IPS DF 6.9 (cell line): Measurements from ENCODE around the gene TMED6.

Source experiments
- DNase-seq: peaks from one replicate; pipeline ENCODE4 v3.0.0-alpha.2; 2013; ENCODE audit warnings: low read depth, low spot score
- H3K27ac ChIP-seq: one replicate; pipeline ENCODE4 v1.5.1; 2013; ENCODE audit warnings: low read length, control low read depth
- H3K27me3 ChIP-seq: 2 replicates; pipeline ENCODE4 v1.6.1; 2013; ENCODE audit warnings: mild to moderate bottlenecking, low read length; ENCODE audit not compliant: control insufficient read depth, insufficient read depth
- H3K36me3 ChIP-seq: 2 replicates; pipeline ENCODE4 v1.6.1; 2013; ENCODE audit warnings: low read length; ENCODE audit not compliant: control insufficient read depth, insufficient read depth
- H3K4me1 ChIP-seq: 2 replicates; pipeline ENCODE4 v1.6.1; 2013; ENCODE audit warnings: low read length; ENCODE audit not compliant: control insufficient read depth, insufficient read depth
- H3K4me3 ChIP-seq: 2 replicates; pipeline ENCODE4 v1.5.1; 2013; ENCODE audit warnings: mild to moderate bottlenecking, low read length
- H3K9me3 ChIP-seq: 2 replicates; pipeline ENCODE4 v1.6.1; 2013; ENCODE audit warnings: low read length, inconsistent platforms; ENCODE audit not compliant: control insufficient read depth, insufficient read depth
- WGBS: extraction: QIAGEN DNeasy Blood & Tissue Kit; methylation state at CpG from one replicate; pipeline ENCODE4 v1.1.7; 2013; ENCODE audit warnings: mixed read lengths, missing lambda C conversion rate; ENCODE audit not compliant: insufficient read length, insufficient coverage; 5-methylcytosine and 5-hydroxymethylcytosine counted together

The TMED6 gene

DNA sequence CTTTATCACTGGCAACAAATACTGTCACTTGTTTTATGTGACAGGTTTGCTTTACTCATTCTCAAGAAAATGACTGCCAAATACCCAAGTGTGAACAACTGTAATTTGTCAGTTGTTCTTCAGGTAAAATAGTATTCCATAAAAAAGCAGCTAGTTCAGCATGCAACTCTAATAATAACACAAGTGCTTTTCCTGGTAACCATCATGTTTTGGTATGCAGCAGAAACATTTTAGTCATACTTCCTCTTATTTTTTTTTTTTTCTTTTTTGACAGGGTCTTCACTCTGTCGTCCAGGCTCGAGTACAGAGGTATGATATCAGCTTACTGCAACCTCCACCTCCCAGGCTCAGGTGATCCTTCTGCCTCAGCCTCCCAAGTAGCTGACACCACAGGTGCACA, 29.6 kb upstream of the TMED6 start:
- H3K36me3 ChIP-seq: peaks cover 3% of the 10 kb centered on the region; the same call in 1 of the 2 replicates
- no peak for DNase-seq
- H3K27ac ChIP-seq: no peak overlapping the region
- no peaks in the 10 kb centered on the region for H3K9me3 ChIP-seq
- no peak overlapping the region for H3K4me3 ChIP-seq
- H3K4me1 ChIP-seq: no peaks in the 10 kb centered on the region
- no peaks in the 10 kb centered on the region for H3K27me3 ChIP-seq
- WGBS: no CpG with 5 or more reads among the region's 2 CpGs

DNA sequence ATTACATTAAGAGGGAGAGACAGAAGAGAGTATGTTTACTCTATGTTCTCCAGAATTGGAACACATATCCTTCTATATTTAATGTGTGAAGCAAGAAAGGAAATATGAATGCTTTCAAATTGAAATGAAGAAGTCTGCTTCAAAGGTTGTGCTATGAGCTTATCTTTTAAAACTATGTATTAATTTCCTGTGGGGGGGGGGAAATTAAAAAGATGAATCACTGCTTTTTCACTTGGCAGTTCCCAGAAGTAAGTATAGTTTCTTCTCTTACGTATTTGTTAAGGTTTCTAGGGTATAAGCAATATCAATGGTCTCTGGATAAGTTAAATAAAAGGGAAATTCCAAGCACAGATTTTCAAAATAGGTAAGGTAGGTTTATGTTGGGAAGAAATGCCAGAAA, 27.2 kb upstream of the TMED6 start:
- Histone ChIP-seq H3K36me3 (peaks cover 3% of the 10 kb centered on the region; the same call in 1 of the 2 replicates), H3K4me1 (no peaks in the 10 kb centered on the region), H3K27me3 (no peaks in the 10 kb centered on the region), H3K9me3 (no peaks in the 10 kb centered on the region), H3K4me3 (no peak overlapping the region), H3K27ac (no peak overlapping the region)
- no CpG with 5 or more reads among the region's 1 CpG for WGBS
- DNase-seq: no peak

GRCh38 chr16:69378036-69378435, 26.4 kb upstream of the TMED6 start:
- no CpG with 5 or more reads among the region's 1 CpG for WGBS
- DNase-seq: no peak
- Histone ChIP-seq H3K9me3 (no peaks in the 10 kb centered on the region), H3K27ac (no peak overlapping the region), H3K4me3 (no peak overlapping the region), H3K4me1 (no peaks in the 10 kb centered on the region), H3K27me3 (no peaks in the 10 kb centered on the region), H3K36me3 (peaks cover 3% of the 10 kb centered on the region; the same call in 1 of the 2 replicates)

DNA sequence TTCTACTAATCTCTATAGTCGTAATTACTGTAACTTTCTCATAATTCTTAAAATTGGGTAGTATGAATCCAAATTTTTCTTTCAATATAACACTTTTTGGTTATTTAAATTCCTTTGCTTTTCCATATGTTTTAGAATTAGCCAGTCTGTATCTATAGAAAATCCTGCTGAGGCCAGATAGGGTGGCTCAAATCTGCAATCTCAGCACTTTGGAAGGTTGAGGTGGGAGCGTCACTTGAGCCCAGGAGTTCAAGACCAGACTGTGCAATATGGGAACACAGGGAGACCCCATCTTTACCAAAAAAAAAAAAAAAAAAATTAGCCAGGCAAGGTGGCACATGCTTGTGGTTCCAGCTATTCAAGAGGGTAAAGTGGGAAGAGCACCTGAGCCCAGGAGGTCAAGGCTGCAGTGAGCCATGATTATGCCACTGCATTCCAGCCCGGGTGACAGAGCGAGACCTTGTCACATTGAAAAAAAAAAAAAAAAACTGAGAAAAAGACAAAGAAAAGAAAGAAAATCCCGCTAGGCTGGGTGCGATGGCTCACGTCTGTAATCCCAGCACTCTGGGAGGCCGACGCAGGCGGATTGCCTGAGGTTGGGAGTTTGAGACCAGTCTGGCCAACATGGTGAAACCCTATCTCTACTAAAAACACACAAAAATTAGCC, 24.9 kb upstream of the TMED6 start:
- Histone ChIP-seq H3K27ac (no peak overlapping the region), H3K27me3 (no peaks in the 10 kb centered on the region), H3K4me3 (no peak overlapping the region), H3K36me3 (no peaks in the 10 kb centered on the region; the same call in 1 of the 2 replicates), H3K4me1 (no peaks in the 10 kb centered on the region), H3K9me3 (no peaks in the 10 kb centered on the region)
- no peak for DNase-seq
- no CpG with 5 or more reads among the region's 10 CpGs for WGBS

DNA sequence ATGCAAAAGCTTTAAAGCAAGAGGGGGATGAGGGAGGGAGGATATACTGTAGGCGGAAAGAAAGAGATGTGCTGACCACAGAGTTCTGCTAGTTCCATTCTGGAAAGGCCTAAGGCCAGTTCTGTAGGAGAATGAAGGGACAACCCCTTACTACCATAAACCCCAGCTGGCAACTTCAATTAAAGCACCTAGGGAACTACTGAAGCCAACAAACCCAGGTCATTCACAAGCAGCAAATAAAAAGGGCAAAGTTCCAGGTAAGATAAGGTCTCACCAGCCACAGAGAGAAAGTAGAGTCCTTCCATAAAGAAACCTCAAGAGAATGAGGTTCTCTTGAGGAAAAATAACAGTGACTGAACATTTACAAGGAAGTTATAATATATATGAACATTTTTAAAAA, 21.4 kb upstream of the TMED6 start:
- Histone ChIP-seq H3K9me3 (no peaks in the 10 kb centered on the region), H3K27ac (no peak overlapping the region), H3K4me3 (no peak overlapping the region), H3K27me3 (no peaks in the 10 kb centered on the region), H3K36me3 (peaks cover 7% of the 10 kb centered on the region), H3K4me1 (no peaks in the 10 kb centered on the region)
- no CpG with 5 or more reads among the region's 1 CpG for WGBS
- no peak for DNase-seq

DNA sequence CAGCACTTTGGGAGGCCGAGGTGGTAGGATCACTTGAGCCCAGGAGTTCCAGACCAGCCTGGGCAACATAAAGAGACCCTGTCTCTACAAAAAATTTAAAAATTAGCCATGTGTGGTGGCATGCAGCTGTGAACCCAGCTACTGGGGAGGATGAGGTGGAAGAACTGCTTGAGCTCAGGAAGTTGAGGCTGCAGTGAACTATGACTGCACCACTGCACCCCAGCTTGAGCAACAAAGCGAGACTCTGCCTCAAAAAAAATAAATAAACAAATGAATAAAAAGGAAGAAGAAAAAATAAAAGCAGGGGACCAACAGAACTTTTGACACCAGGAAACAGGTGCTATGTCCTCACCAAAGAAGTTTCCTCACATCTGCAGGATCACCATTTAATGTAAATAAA, 20.0 kb upstream of the TMED6 start:
- H3K27ac ChIP-seq: no peak overlapping the region
- no peak for DNase-seq
- no peaks in the 10 kb centered on the region for H3K27me3 ChIP-seq
- WGBS: no CpG with 5 or more reads among the region's 2 CpGs
- H3K36me3 ChIP-seq: peaks cover 16% of the 10 kb centered on the region
- no peaks in the 10 kb centered on the region for H3K4me1 ChIP-seq
- no peaks in the 10 kb centered on the region for H3K9me3 ChIP-seq
- no peak overlapping the region for H3K4me3 ChIP-seq

DNA sequence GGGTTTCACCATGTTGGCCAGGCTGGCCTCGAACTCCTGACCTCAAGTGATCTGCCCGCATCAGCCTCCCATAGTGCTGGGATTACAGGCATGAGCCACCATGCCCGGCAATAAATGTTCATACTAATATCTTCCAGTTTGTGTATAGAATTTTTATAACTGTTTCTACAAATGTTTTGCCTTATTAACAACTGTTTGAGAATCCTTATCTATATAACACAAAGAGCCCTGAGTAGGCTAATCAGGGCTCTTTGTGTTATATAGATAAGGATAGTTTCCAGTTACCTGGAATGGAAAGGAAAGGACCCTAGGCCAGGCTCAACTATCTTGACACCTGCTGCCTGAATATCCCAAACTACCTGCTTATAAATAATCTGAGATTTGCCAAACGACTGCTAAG, 17.3 kb upstream of the TMED6 start:
- H3K4me1 ChIP-seq: no peaks in the 10 kb centered on the region
- no peak overlapping the region for H3K27ac ChIP-seq
- no peaks in the 10 kb centered on the region for H3K9me3 ChIP-seq
- no peak overlapping the region for H3K4me3 ChIP-seq
- H3K36me3 ChIP-seq: peaks cover 21% of the 10 kb centered on the region
- no peak for DNase-seq
- no CpG with 5 or more reads among the region's 4 CpGs for WGBS
- H3K27me3 ChIP-seq: no peaks in the 10 kb centered on the region

DNA sequence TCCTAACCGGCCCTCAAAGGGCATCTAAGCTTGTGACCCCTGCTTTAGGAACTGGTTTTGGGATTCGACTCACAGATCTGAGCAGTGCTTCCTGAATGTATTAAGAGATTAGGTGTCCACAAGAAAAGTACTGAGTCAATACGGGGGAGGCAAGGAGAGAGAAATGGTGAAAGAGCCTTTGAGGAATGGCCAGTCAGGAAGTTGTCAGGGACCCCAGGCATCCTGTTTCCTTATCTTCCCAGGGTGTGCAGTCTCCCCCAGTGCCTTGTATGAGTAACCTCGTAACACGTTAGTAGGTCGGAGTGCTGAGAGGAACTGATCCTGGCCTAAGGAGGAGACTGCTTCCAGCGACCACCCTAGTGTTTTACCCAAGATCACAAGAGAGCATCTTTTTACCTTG, 16.4 kb upstream of the TMED6 start:
- Histone ChIP-seq H3K36me3 (peaks cover 21% of the 10 kb centered on the region), H3K27ac (no peak overlapping the region), H3K9me3 (no peaks in the 10 kb centered on the region), H3K4me3 (no peak overlapping the region), H3K4me1 (no peaks in the 10 kb centered on the region), H3K27me3 (no peaks in the 10 kb centered on the region)
- DNase-seq: no peak
- WGBS: no CpG with 5 or more reads among the region's 7 CpGs

- H3K27ac ChIP-seq: no peak overlapping the region
Observed at GRCh38 chr16:69366431-69366830, 14.8 kb upstream of the TMED6 start.

GRCh38 chr16:69365901-69366300, 14.3 kb upstream of the TMED6 start:
- no peak overlapping the region for H3K4me3 ChIP-seq
- WGBS: no CpG with 5 or more reads among the region's 2 CpGs
- no peaks in the 10 kb centered on the region for H3K4me1 ChIP-seq
- no peak for DNase-seq
- H3K36me3 ChIP-seq: peaks cover 21% of the 10 kb centered on the region
- H3K27me3 ChIP-seq: no peaks in the 10 kb centered on the region
- no peaks in the 10 kb centered on the region for H3K9me3 ChIP-seq
- H3K27ac ChIP-seq: no peak overlapping the region

More at GRCh38 chr16:69366431-69366830, 14.8 kb upstream of the TMED6 start:
- no CpG with 5 or more reads among the region's 7 CpGs for WGBS
- no peak overlapping the region for H3K4me3 ChIP-seq
- H3K4me1 ChIP-seq: no peaks in the 10 kb centered on the region
- DNase-seq: no peak
- no peaks in the 10 kb centered on the region for H3K27me3 ChIP-seq
- H3K9me3 ChIP-seq: no peaks in the 10 kb centered on the region
- H3K36me3 ChIP-seq: peaks cover 21% of the 10 kb centered on the region

GRCh38 chr16:69364088-69364487, 12.5 kb upstream of the TMED6 start:
- Histone ChIP-seq H3K9me3 (no peaks in the 10 kb centered on the region), H3K27ac (no peak overlapping the region), H3K4me3 (no peak overlapping the region), H3K27me3 (no peaks in the 10 kb centered on the region), H3K4me1 (no peaks in the 10 kb centered on the region), H3K36me3 (peaks cover 17% of the 10 kb centered on the region)
- DNase-seq: no peak
- no CpG with 5 or more reads among the region's 2 CpGs for WGBS
